SH-SY5Y (cell line): Measurements from ENCODE around the gene STX5.
A peak's percentile ranks its signal among the peaks of the same experiment; 100 is the strongest.

Experiments
- GATA2 ChIP-seq: IDR thresholded peaks from 2 replicates; pipeline ENCODE4 v1.6.1; 2011; ENCODE audit warnings: mild to moderate bottlenecking, low read depth, low read length
- GATA3 ChIP-seq: IDR thresholded peaks from 2 replicates; pipeline ENCODE4 v1.6.1; 2011; ENCODE audit warnings: low read depth, mild to moderate bottlenecking, low read length, moderate library complexity

Gene STX5

GRCh38 chr11:62782753-62783152, 49.1 kb downstream of the STX5 start:
- TF ChIP-seq GATA2 (no peak), GATA3 (no peak)

DNA sequence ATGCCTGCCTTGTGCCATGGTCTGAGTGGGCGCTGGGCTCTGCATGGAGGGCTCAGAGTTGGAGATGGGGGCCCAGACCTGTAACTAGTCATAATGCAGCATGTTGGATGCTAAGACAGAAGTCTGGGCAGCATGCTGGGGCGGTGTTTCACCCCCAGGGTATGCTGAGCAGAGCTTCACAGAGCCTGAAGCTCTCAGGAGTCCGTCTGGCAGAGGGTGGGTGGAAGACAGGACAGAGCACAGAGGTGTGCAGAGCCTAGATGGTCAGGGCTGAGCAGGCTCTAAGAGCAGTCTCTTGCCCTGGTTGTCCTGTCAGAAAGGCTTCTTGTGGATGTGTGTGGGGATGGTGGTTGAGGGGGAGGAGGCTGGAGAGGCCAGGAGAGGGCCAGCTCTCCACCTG, 53.4 kb downstream of the STX5 start:
- TF ChIP-seq GATA3 (no peak), GATA2 (no peak)

DNA sequence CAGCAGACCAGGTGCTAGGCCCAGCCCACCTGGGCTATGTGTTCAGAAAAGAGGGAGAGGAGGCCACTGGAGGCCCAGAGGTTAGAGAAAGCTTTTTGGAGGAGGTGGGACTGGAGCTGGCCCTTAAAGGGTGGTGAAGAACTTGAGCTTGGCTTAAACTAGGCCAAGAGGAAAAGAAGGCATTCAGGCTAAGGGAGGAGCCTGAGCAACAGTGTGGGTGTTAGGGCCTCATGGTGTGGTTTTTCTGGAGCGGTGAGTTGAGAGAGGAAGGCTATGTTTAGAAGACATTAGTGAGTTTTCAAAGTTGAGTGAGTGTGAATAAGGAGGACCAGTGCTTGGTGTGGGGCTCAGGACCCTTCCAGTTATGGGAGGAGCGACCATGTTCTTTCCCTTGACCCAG, 54.5 kb downstream of the STX5 start:
- TF ChIP-seq GATA3: no peak
- no peak for TF ChIP-seq GATA2

- TF ChIP-seq GATA3 (no peak), GATA2 (no peak)
Measured at GRCh38 chr11:62775646-62776045, 56.2 kb downstream of the STX5 start.

DNA sequence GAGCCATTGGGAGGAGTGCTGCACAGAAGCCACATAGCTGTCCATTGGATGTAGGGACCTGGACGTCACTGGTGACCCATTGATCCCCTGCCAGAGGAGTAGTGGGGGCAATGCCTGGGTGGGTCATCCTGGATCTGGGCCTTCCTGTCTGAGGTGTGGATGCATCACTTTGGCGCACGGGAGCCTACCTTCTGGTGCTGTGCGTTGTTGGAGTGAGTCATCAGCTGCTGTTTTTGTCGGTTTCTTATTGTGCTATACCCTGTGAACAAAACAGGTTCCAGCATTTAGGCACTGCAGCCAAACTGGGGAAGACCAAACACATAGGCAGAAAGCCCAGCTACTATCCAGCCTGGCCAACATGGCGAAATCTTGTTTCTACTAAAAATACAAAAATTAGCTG, 57.4 kb downstream of the STX5 start:
- TF ChIP-seq GATA3: no peak
- no peak for TF ChIP-seq GATA2

- TF ChIP-seq GATA3: no peak
- TF ChIP-seq GATA2: no peak
Measured at GRCh38 chr11:62771144-62772021, 60.5 kb downstream of the STX5 start, which contains the start of gene TAF6L. TAF6L (plus strand) TSS chr11:62771396; CDS start chr11:62775784, 4,388 bp downstream.

- TF ChIP-seq GATA2: no peak
- no peak for TF ChIP-seq GATA3
Measured at GRCh38 chr11:62770778-62771143, 61.1 kb downstream of the STX5 start.

DNA sequence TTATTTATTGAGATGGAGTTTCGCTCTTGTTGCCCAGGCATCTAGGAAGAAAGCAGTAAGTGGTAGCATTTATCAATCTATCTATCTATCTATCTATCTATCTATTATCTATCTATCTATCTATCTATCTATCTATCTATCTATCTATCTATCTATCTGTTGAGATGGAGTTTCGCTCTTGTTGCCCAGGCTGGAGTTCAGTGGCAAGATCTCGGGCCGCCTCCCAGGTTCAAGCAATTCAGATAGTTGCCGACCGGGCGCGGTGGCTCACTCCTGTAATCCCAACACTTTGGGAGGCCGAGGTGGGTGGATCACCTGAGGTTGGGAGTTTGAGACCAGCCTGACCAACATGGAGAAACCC, 71.0 kb downstream of the STX5 start:
- 0 out of 2 replicates have a peak, but pooled peaks have one; percentile 12 for TF ChIP-seq GATA2

DNA sequence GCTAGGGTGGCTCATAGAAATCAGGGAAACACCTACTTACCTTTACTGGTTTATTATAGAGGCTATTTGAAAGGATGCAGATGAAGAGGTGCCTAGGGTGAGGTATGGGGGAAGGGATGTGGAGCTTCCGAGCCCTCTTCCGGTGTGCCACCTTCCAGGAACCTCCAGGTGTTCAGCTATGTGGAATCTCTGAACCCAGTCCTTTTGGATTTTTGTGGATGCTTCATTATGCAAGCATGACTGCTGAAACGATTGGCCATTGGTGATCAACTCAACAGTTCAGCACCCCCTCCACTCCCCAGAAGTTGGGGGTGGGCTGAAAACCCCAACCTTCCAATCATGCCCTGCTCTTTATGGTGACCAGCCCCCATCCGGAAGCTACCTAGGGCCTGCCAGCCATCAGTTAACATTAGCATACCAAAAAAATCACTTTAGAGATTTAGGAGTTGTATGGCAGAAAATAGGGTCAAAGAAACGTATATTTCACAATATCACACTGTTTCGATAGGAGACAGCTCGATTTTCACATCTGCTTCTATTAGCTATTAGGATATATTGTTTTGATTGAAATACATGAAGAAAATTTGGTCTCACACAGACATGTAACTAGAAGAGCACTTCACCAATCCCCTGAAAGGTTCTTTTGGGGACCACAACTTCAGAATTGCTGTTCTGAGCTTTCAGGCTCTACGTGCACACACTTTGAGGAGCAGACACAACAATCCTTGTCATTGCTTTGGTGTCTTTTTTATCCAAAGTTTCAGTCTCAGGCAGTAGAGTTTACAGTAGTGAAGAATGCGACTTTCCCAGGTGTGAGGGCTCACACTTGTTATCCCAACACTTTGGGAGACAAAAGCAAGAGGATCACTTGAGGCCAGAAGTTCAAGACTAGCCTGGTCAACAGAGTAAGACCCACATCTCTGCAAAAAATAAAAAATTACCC, 73.7 kb downstream of the STX5 start:
- TF ChIP-seq GATA2 (no peak), GATA3 (no peak)
